PFSK-1 (cell line): ENCODE measurements around the gene RERGL.

Experiments used
- FOXP2 ChIP-seq: optimal IDR thresholded peaks from 2 replicates; pipeline ENCODE3; 2011; ENCODE audit warnings: borderline replicate concordance, control low read depth, inconsistent platforms; ENCODE audit not compliant: insufficient read depth; ENCODE audit errors: extremely low read length, extremely low read depth
- POLR2AphosphoS5 ChIP-seq: IDR thresholded peaks from 2 replicates; pipeline ENCODE4 v1.6.1; 2012; ENCODE audit warnings: low read depth, mild to moderate bottlenecking, control low read depth, low read length, moderate library complexity
- SIN3A ChIP-seq: IDR thresholded peaks from 2 replicates; pipeline ENCODE4 v1.6.1; 2012; ENCODE audit warnings: mild to moderate bottlenecking, low read length, moderate library complexity, borderline replicate concordance; ENCODE audit not compliant: insufficient read depth
- TAF1 ChIP-seq: IDR thresholded peaks from 2 replicates; pipeline ENCODE4 v1.6.1; 2012; ENCODE audit warnings: low read length, control low read depth, borderline replicate concordance; ENCODE audit not compliant: insufficient read depth
- TF ChIP-seq, protein P1 (sequence below), 2 experiments: IDR thresholded peaks; 2 replicates each; pipeline versions ENCODE4 v1.6.1 to v1.8.0; 2011 to 2012; ENCODE audit warnings: low read depth in 2 of 2, low read length in 2 of 2, control low read depth in 1 of 2, inconsistent platforms in 1 of 2, mild to moderate bottlenecking in 1 of 2, moderate library complexity in 1 of 2; ENCODE audit not compliant: insufficient read depth in 1 of 2

RERGL gene

DNA sequence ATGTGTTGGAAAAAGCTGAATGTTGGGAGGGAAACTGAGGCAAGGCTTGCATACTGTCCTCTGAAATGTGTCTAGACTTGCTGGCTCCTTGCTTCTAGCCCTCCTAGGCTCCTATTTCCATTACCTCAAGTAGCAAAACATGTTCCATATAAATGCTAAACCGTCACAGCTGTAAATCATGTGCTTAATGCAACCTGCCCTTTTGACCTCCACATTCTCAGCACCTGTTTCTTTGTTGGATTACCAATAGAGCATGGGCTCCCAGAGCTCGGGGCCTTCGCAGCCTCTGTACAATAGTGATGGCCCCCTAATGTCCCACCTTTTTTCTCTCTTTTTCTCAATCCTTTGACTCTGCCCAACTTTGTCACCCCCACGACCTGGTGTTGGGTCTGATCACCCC lies 23.3 kb downstream of the RERGL start:
- TF ChIP-seq POLR2AphosphoS5: no peak
- TF ChIP-seq, protein P1, sequence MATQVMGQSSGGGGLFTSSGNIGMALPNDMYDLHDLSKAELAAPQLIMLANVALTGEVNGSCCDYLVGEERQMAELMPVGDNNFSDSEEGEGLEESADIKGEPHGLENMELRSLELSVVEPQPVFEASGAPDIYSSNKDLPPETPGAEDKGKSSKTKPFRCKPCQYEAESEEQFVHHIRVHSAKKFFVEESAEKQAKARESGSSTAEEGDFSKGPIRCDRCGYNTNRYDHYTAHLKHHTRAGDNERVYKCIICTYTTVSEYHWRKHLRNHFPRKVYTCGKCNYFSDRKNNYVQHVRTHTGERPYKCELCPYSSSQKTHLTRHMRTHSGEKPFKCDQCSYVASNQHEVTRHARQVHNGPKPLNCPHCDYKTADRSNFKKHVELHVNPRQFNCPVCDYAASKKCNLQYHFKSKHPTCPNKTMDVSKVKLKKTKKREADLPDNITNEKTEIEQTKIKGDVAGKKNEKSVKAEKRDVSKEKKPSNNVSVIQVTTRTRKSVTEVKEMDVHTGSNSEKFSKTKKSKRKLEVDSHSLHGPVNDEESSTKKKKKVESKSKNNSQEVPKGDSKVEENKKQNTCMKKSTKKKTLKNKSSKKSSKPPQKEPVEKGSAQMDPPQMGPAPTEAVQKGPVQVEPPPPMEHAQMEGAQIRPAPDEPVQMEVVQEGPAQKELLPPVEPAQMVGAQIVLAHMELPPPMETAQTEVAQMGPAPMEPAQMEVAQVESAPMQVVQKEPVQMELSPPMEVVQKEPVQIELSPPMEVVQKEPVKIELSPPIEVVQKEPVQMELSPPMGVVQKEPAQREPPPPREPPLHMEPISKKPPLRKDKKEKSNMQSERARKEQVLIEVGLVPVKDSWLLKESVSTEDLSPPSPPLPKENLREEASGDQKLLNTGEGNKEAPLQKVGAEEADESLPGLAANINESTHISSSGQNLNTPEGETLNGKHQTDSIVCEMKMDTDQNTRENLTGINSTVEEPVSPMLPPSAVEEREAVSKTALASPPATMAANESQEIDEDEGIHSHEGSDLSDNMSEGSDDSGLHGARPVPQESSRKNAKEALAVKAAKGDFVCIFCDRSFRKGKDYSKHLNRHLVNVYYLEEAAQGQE (IDR thresholded peaks at IDR 0.05; ENCODE audit: insufficient read depth in 1 of 2, low read depth in 2 of 2, low read length in 2 of 2): no peak
- TF ChIP-seq FOXP2: no peak
- TF ChIP-seq SIN3A: no peak
- TF ChIP-seq TAF1: no peak

DNA sequence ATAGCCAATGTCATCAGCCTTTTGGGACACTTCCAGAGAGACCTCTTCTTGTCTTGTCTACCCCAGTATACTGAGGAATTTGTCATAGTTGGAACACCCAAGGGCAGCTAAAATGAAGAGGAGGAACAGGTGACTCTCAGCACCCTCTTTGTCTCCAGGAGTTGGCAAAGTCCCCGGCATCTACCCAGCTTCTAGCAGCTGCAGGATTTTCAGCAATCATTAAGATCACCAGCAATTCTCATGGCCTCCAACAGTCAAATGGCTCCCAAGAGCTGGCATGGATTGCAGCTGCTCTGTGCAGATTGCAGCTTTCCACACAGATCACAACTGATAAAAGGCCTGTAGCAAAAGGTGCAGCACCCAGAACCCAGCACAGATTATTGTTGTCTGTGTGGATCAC lies 32.9 kb downstream of the RERGL start:
- TF ChIP-seq FOXP2 (no peak), POLR2AphosphoS5 (no peak)

DNA sequence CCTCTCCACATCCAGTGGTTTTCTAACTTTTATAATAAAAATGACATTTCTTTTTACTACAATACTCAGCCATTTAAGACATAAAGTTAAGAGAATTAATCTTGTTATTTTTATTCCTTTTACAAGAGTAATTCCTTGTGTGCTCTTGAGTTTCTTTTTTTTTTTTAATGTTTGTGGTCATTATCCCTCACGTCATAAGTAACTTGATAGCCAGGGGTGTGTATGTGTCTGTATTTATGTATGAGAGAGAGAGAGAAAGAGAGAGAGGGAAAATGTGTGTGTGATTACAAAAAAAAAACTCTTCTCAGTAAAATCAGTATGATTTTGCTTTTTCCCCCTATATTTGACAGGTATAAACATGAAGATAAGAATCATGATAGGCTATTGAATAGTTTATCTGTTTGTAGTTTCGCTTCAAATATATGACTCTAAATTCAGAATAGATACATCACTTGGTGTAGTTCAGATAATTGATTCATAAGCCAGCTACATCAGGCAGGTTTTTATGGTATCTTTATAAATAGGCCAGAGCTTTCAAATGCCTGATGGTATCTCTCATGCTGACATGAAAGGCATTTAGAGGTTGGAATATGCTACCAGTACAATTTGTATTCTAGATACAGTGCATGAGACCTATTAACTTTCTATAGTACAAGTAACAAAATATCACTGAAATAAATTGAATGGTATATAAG lies 34.9 kb downstream of the RERGL start:
- TF ChIP-seq, protein P1 (IDR thresholded peaks at IDR 0.05; ENCODE audit: insufficient read depth in 1 of 2, low read depth in 2 of 2, low read length in 2 of 2): no peak
- TF ChIP-seq TAF1 (no peak), POLR2AphosphoS5 (no peak), FOXP2 (no peak), SIN3A (no peak)

DNA sequence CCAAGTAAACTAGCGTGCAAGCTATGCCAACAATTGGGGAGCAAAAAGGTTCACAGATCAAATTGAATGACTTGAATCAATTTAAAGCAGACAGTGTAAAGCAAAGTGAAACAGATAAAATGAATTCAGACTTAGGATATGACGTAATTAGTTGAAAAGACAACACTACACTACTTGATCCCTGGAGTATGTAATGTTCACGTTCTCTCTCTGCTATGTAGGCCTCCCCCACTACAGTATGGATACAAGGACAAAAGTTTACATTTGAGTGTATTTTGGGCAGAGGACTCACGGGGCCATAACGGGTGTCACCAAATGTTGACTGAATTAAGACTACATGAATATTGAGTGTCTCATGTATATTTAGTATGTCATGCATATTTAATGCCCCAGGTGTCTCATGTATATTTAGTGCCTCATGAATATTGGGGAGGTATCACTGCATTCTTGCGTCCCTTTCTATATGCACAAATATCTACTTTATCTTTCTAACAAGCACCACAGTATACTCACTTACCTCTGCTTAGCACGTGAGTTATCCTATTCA lies 44.5 kb downstream of the RERGL start:
- TF ChIP-seq, protein P1 (IDR thresholded peaks at IDR 0.05; ENCODE audit: insufficient read depth in 1 of 2, low read depth in 2 of 2, low read length in 2 of 2): no peak
